Endothelial cell of umbilical vein (primary cell): ENCODE data around the gene CMTM4. TPM values are rescaled to one million over a fixed set of nuclear protein-coding genes. Genes with fewer than 3 reads are reported as not detected.

ENCODE experiments used
- BruUV-seq: library from RNA; stranded (reverse); fragments of 400-500 nt; replicated peaks from 2 replicates; lab custom pipeline; 2021; lab: Mats Ljungman, UMichigan
- CTCF ChIA-PET: fragments of 300-600, 350-600 bp; sonication (Branson Sonifier 250); formaldehyde crosslinking; loops from one replicate; lab custom pipeline; 2021; ENCODE audit warnings: antibody characterized with exemption, inconsistent platforms; lab: Charles Lee
- POLR2A ChIA-PET: fragments of 300-600, 350-600 bp; sonication (Branson Sonifier 250); formaldehyde crosslinking; loops from one replicate; lab custom pipeline; 2021; ENCODE audit warnings: antibody characterized with exemption, inconsistent platforms; lab: Charles Lee
- DNase-seq: peaks from one replicate; pipeline ENCODE4 v3.0.0-alpha.2; 2011; ENCODE audit warnings: low read depth, low spot score
- FAIRE-seq: peaks from 2 replicates; lab custom pipeline; 2011; peaks lifted over from hg19 to GRCh38; lab: Jason Lieb, UNC
- H2AFZ ChIP-seq: 2 replicates; pipeline ENCODE4 v1.6.0; 2012; ENCODE audit warnings: low read depth, low read length, control low read depth, inconsistent platforms
- H3K27ac ChIP-seq: 2 replicates; pipeline ENCODE4 v1.5.1; 2011; ENCODE audit warnings: low read depth, mild to moderate bottlenecking, control low read depth, low read length, moderate library complexity; ENCODE audit not compliant: insufficient read depth
- H3K27me3 ChIP-seq, 2 experiments: 2 replicates each; pipeline versions ENCODE4 v1.6.0 to v1.6.1; 2011; ENCODE audit warnings: low read length in 2 of 2, mixed read lengths in 1 of 2; ENCODE audit not compliant: control insufficient read depth in 2 of 2, insufficient read depth in 2 of 2
- H3K36me3 ChIP-seq, 2 experiments: 2 replicates in 1 of 2; 3 replicates in 1 of 2; pipeline ENCODE4 v1.5.1; 2011; ENCODE audit warnings: low read length in 2 of 2, mild to moderate bottlenecking in 1 of 2, moderate library complexity in 1 of 2; ENCODE audit not compliant: control insufficient read depth in 2 of 2, insufficient read depth in 2 of 2; ENCODE audit errors: extremely low read depth in 1 of 2
- H3K4me1 ChIP-seq: 3 replicates; pipeline ENCODE4 v1.5.1; 2011; ENCODE audit warnings: mild to moderate bottlenecking, low read length; ENCODE audit not compliant: control insufficient read depth, insufficient read depth; ENCODE audit errors: extremely low read depth
- H3K4me2 ChIP-seq: 2 replicates; pipeline ENCODE4 v1.6.1; 2011; ENCODE audit warnings: low read length, control low read depth, mixed read lengths; ENCODE audit not compliant: insufficient read depth
- H3K4me3 ChIP-seq, 3 experiments: fragments of 200-600 bp in 1 of 3; sonication (generic), shearing (Covaris generic) in 1 of 3; replicated peaks in 1 of 3; 2 replicates each; pipeline ENCODE4 v1.5.1; 2011 to 2016; ENCODE audit warnings: control low read depth in 3 of 3, low read length in 3 of 3, mild to moderate bottlenecking in 2 of 3, inconsistent platforms in 1 of 3, low read depth in 1 of 3, moderate library complexity in 1 of 3; ENCODE audit not compliant: insufficient read depth in 1 of 3
- H3K79me2 ChIP-seq: 2 replicates; pipeline ENCODE4 v1.6.0; 2012; ENCODE audit warnings: low read length, inconsistent platforms; ENCODE audit not compliant: control insufficient read depth, insufficient read depth
- H3K9ac ChIP-seq: replicated peaks from 2 replicates; pipeline ENCODE3; 2011; ENCODE audit warnings: low read length, control low read depth; ENCODE audit not compliant: insufficient read depth; ENCODE audit errors: extremely low read depth
- H3K9me1 ChIP-seq: replicated peaks from 3 replicates; pipeline ENCODE4 v1.6.0; 2011; ENCODE audit warnings: mild to moderate bottlenecking, low read length; ENCODE audit not compliant: control insufficient read depth, insufficient read depth; ENCODE audit errors: extremely low read depth
- H3K9me3 ChIP-seq: replicated peaks from 2 replicates; pipeline ENCODE4 v1.5.1; 2012; ENCODE audit warnings: low read length, inconsistent platforms; ENCODE audit not compliant: control insufficient read depth, insufficient read depth
- H4K20me1 ChIP-seq: replicated peaks from 2 replicates; pipeline ENCODE3; 2011; ENCODE audit warnings: mild to moderate bottlenecking, low read length; ENCODE audit not compliant: control insufficient read depth, insufficient read depth; ENCODE audit errors: extremely low read depth
- CTCF ChIP-seq, 2 donors: IDR thresholded peaks; 1 replicate in 1 of 2; 2 replicates in 1 of 2; pipeline ENCODE4 v1.5.1; 2011; ENCODE audit warnings: low read length in 2 of 2, mild to moderate bottlenecking in 2 of 2, moderate library complexity in 2 of 2, control low read depth in 1 of 2, inconsistent platforms in 1 of 2, low read depth in 1 of 2; ENCODE audit not compliant: insufficient read depth in 1 of 2; ENCODE audit errors: extremely low read depth in 1 of 2
- EZH2 ChIP-seq: IDR thresholded peaks from 2 replicates; pipeline ENCODE4 v1.6.1; 2012; ENCODE audit warnings: borderline replicate concordance, low read depth, mild to moderate bottlenecking, moderate library complexity, low read length, inconsistent platforms; ENCODE audit not compliant: severe bottlenecking
- FOS ChIP-seq: IDR thresholded peaks from 2 replicates; pipeline ENCODE4 v1.6.1; 2011; ENCODE audit warnings: mild to moderate bottlenecking, low read length, moderate library complexity, borderline replicate concordance; ENCODE audit not compliant: insufficient read depth
- GATA2 ChIP-seq: IDR thresholded peaks from 2 replicates; pipeline ENCODE4 v1.7.0; 2011; ENCODE audit warnings: low read depth, mild to moderate bottlenecking, moderate library complexity, mixed read lengths, low read length; ENCODE audit not compliant: insufficient read length, insufficient read depth
- JUN ChIP-seq: IDR thresholded peaks from 2 replicates; pipeline ENCODE4 v1.6.1; 2011; ENCODE audit warnings: borderline replicate concordance, low read depth; ENCODE audit not compliant: insufficient read length, insufficient read depth
- MAX ChIP-seq: IDR thresholded peaks from 2 replicates; pipeline ENCODE4 v1.6.1; 2011; ENCODE audit not compliant: insufficient read depth, insufficient read length
- MYC ChIP-seq: IDR thresholded peaks from one replicate; pipeline ENCODE4 v1.6.1; 2011; ENCODE audit warnings: mild to moderate bottlenecking, low read depth, low read length
- POLR2A ChIP-seq: IDR thresholded peaks from 2 replicates; pipeline ENCODE4 v1.6.1; 2012; ENCODE audit warnings: low read depth, mild to moderate bottlenecking, control low read depth, low read length
- POLR2AphosphoS5 ChIP-seq: IDR thresholded peaks from 2 replicates; pipeline ENCODE4 v1.6.1; 2012; ENCODE audit warnings: low read depth, mild to moderate bottlenecking, control low read depth, low read length, moderate library complexity; ENCODE audit not compliant: insufficient read depth
- dilution Hi-C: fragments of 300-500 bp; cut with MboI; formaldehyde crosslinking; loops from one replicate; pipeline ENCODE4 v1.15.0; 2019; ENCODE audit warnings: low sequenced_read_pairs; ENCODE audit not compliant: extremely low pct_ligation_motif_present
- intact Hi-C: fragments of 100-400 bp; cut with micrococcal nuclease; formaldehyde crosslinking; loops from one replicate; pipeline ENCODE4 v1.10.0; 2022
- polyA plus RNA-seq, 4 experiments: library from polyadenylated mRNA; depleted of rRNA in 3 of 4; stranded (reverse) in 3 of 4; unstranded in 1 of 4; fragments of >200 nt; gene quantifications; 2 replicates each; pipeline versions ENCODE4 v1.2.1 to v1.2.3, GENCODE V29; 2011 to 2012; ENCODE audit warnings: missing spikeins in 1 of 4
- total RNA-seq: library from RNA; stranded (reverse); gene quantifications from 2 replicates; pipeline ENCODE4 v1.2.3, GENCODE V29; 2021

Gene CMTM4
- total and polyA plus RNA-seq, 2 donors (not counting 3 experiments of a cell fraction or from before 2014, with no cell fraction given), result 9.0 to 10.7 TPM

- Histone ChIP-seq H2AFZ (no peak overlapping the region), H3K79me2 (peaks cover 36% of the 10 kb centered on the region), H3K4me1 (peaks cover 12% of the 10 kb centered on the region), H3K27me3 (no peaks in the 10 kb centered on the region), H3K9me1 (no peaks in the 10 kb centered on the region), H3K9me3 (no peaks in the 10 kb centered on the region), H3K4me2 (no peak overlapping the region), H3K9ac (no peak overlapping the region), H3K27ac (no peak overlapping the region), H3K36me3 (peaks cover 36 to 41% of the 10 kb centered on the region in 2 experiments), H4K20me1 (no peaks in the 10 kb centered on the region), H3K4me3 (no peak overlapping the region)
- dilution Hi-C loops (no loop called here), intact Hi-C loops (no loop called here)
- BruUV-seq, result no TSS peak
- FAIRE-seq, result no peak
- DNase-seq, result no peak
- POLR2A ChIA-PET, result no interaction called here
- TF ChIP-seq JUN, result no peak
- no peak for TF ChIP-seq MAX
- TF ChIP-seq FOS, result no peak
- no peak for TF ChIP-seq POLR2A
- TF ChIP-seq CTCF (IDR thresholded peaks at IDR 0.05; ENCODE audit: extremely low read depth in 1 of 2, insufficient read depth in 1 of 2, low read depth in 1 of 2, low read length in 2 of 2), result no peak
- no peak for TF ChIP-seq EZH2
- TF ChIP-seq POLR2AphosphoS5, result no peak
- no peak for TF ChIP-seq GATA2
- no peak for TF ChIP-seq MYC
- CTCF ChIA-PET, result interaction anchor here (0.6 to 3.2 kb wide), 8 partner anchors 8 to 132 kb away, joined by 3 to 21 read pairs (median 6); partner anchors contain the start of genes DYNC1LI2 and NAE1
These were observed 39.3 kb upstream of the CMTM4 start for GRCh38 chr16:66735891-66736290.
